GM21825 (cell line): Measurements from ENCODE around the gene SBF2.

Experiments used
- ATAC-seq: cut with Tn5 transposase; IDR thresholded peaks from one replicate; pipeline ENCODE4 v1.9.1; 2021; ENCODE audit warnings: mild to moderate bottlenecking, moderate library complexity; ENCODE audit not compliant: unreplicated experiment

Gene SBF2

DNA sequence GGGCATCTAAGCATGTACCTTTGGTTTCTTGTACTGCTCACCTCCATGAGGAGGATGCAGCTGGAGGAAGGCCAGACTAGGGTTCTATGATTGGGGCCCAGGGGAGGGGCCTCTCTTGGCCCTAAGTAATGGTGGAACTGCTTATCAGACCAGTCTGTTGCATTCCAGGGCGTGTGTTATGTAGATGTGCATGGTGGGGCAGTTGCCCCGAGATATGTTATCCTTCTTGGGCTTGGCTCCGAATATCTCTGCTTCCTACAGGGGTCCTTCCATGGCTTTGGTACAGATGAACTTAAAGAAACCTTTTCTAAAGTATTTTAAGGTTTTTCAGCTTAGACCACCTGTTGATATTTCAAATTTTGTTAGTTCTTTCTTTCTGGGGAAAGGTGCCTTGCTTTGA, 504.1 kb downstream of the SBF2 start:
- no peak for ATAC-seq

DNA sequence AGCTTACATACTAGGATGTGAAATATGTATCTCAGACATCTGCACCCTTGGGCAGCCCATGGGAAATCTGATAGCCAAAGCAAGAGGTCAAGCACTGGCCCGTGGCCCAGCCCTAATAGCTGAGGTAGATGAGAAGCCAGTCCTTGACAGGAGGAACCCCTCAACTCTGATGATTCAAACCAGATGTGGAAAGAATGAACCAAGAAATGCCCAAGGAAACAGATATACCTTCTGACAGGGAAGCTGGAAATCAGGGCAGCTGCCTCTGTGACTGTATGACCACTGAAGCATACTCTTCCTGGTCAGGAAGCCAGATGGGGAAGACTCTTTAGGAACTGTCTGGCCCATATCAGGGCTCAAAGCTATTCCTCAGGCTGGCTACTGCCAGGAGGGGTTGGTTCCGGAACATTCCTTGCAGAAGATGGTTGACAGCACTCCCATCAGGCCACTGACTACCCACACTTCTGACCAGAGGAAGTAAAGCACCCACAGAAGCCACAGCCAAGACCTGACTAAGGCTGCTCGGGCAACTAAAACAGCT, 506.0 kb downstream of the SBF2 start:
- ATAC-seq, result no peak

DNA sequence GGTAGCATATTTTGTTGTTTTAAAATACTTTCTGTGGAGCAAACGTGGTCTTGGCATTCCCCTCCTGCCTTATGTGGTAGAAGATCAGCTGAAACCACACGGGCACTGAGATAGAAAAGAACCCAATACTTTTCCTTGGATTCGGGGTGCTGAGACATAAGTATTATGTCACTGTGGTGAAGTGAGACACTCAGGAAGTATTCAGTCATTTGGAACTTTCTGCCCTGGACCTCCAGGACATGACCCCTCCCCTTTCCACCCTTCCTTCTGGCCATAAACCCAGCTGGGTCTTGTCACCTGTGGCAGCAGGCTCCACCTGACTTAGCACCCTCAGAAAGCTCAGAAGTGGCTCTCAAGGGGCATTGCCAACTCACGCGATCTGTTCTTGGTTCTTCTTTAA, 506.8 kb downstream of the SBF2 start:
- no peak for ATAC-seq

DNA sequence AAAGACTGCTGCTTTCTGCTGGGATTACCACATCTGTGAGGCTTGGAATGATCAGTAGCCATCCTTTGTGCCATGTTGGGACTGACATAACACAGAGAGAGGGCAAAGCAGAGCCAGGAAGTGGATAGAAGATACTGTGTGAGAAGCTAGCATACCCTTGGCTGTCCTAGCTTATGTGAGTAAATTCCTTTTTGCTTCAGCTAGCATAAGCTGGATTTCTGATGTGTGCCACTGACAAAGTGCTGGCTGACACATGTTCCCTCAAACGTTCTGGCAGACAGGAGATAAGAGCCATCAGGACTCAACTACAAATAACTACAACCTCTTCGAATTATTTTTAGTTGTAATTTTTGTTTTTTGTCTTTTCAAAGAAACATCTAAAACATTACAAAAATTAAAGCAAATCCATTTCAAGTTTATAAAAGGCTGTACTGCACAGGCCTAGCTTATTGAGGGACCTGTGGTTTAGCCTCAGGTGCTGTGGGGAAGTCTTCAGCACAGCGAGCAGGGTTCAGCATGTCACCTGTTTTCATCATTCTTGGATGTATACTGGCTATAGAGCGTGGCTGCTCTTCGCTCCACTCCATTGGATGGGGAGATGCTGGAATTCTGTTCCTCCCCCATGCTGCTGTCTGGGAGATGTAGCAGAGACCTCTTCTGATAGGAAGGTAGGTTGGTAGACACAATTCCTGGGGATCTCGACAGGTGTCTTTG, 509.3 kb downstream of the SBF2 start:
- no peak for ATAC-seq

DNA sequence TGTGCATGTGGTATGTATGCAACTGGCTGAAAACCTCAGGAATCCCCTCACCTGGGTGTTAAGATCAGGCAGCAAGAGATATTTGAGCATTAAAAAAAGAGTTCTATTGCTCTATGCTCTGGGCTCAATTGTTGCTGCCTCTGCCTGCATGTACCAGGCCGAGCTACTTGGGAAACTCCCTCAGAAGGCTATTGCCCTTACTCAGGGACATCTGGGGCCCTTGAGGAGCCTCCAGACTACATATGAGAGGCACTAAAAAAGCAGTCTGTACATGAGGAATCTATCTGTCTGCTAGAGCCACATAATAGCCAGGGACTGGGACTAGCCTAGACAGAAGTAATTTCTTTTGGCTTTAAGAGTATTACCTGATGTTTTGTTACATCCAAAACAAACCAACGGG, 510.0 kb downstream of the SBF2 start:
- ATAC-seq, result no peak

DNA sequence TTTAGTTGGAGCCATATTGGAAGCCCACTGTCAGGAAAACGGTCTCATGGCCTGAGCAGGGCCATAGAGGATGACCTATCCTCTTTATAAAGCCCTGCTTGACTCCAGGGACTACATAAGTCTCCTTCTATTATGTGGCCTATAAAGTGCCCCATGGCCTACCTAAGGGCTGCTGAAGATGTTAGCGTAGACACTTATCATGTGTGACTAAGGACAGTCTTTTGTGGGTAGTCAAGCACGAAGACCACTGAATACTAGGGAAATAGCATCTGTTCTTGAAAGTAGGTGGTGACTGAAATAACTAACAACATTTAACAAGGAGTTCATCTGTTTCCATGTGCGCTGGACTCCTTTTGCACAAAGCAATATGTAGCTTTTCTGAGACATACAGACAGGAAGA, 513.1 kb downstream of the SBF2 start:
- no peak for ATAC-seq

DNA sequence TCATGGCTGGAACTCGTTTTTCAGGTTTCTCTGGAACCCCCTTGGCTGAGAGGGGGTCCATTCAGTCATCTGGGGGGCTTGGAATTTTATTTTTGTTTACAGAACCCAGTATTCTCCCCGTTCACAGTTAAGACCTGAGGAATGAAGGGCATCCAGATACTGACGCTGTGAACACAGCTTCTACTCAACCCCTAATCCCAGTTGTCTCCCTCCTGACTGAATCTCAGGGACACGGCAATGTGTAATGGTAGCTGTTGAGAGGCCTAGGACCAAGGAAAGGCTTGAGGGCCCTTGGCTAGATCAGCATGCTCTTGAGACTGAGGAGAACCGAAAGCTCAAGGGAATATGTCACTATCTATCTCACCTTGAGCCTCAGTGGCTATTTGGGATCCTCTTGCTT, 516.5 kb downstream of the SBF2 start:
- ATAC-seq, result no peak

DNA sequence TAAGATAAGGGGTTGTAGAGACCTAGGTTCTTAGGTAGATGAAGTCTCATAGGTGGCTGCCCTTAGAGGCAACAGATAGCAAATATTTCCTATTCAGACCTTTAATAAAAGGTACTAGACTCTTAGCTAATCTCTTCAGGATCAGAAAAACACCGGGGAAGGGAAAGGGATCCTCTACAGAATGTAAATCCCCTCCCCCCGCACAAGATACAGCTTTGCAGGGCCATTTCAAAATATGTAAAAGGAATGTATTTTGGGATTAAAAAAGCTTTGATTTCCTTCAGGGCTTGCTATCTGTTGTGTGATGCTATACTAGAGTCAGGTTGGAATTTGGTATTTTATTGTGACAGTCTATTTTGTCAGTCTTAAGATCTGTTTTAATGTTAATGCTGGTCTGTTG, 517.0 kb downstream of the SBF2 start:
- no peak for ATAC-seq

DNA sequence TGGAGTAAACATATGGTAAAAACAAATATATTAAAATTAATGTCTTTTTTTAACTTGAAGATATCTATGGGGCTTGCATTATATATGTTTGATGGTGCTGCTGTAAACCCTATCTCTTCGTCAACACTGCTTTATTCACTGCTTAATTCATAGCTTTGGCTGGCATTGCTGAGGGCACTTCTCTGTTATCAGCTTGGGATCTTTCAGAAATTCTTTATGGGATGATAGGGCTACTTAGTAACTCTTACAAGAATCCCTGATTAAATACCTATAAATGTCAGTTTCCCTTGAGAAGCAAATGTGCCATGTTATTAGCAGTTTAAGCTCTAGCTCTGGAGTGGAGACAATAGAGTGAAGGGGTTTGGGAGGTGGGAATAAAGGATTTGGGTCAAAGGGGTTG, 517.8 kb downstream of the SBF2 start:
- no peak for ATAC-seq

DNA sequence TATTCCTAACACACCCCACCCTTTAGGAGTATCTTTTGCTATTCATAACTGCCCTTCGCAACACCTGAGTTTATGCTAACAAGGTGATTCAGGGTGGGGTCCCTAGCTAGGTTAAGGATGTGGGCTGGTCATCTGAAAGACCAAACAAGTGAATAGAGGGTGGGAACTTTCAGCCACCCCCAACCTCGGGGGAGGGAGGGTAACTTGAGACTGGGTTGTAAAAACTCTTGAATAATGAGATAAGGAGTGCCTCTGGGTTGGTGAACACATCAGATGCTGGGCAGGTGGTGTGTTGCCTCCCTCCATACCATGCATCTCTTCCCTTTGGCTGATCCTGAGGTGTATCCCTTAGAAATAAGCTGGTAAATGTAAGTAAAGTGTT, 518.6 kb downstream of the SBF2 start:
- ATAC-seq, result no peak

DNA sequence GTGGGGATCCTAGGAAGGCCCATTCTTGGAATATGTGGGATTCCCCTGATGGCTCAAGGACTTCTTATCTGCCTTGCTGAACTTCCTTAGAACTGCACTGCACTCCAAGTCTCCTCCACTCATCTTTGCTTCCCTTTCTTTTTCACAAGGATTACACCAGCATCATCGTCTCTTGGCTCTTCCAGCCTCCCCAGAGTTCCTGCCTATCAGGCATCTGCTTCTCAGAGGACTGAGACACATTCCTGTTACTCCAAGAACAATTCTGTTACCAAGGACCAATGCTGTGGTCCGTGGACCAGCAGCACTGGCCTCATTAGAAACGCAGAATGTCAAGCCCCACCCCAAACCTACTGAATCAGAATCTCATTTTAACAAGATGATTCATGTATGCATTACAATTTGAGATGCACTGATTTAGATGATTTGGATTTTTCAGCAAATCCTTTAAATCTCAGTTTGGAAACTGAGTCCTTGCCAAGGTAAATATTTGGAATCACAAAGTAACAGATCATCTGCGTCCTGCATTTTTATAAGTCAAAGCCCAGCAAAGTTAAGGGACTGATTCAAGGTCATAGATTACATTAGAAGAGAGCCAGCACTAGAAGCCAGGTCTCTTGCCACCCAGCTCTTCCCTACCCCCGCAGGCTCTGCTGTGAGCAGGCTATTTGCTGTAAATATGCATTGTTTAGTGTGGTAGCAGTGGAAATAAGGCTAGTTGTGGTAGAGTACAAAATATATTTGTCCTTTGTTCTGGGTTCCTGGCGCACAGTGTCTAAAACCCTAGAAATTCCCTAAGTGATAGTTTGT, 519.2 kb downstream of the SBF2 start:
- no peak for ATAC-seq

DNA sequence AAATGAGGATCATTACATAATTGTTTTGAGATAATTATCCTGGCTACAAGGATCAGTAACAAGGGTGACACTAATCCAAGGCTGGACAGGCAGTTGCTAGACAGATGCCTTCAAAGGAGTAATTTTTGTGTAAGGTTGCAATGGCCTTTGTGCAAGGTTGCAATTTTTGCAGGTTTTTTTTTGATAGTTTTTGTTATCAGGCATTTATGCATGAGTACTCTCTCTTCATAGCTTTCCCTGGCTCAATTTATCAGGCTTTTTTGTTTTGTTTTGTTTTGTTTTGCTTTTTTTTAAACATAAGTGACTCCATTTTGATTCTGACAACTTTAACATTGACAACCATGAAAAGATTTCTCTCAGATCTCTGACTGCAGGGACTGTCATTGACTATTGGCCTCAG, 519.9 kb downstream of the SBF2 start:
- ATAC-seq, result no peak

DNA sequence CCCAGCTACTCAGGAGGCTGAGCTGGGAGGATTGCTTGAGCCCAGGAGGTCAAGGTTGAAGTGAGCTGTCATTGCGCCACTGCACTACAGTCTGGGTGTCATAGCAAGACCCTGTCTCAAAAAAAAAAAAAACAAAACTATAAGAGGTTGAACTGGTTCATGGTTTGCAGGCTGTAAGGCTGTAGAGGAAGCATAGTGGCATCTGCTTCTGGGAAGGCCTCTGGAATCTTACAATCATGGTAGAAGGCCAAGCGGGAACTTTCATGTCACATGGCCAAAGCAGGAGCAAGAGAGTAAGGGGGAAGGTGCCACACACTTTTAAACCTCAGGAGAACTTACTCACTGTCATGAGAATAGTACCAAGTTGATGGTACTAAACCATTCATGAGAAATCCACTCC, 520.5 kb downstream of the SBF2 start:
- no peak for ATAC-seq

DNA sequence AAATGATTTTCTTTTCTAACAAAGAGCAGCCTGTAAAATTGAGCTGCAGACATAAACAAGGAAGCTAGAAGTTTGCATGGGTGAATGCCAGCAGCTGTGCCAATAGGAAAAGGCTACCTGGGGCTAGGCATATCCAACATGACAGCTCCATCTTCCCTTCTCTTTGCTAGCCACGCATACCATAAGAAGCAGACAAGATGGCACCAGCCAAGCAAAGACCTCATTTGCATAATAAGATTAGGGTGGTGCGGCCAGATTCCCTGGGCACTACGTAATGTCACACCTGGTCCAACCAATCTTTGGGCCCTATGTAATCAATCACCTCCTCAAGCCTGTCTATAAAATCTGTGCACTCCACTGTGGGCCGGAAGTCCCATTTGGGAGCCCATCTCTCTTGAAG, 521.8 kb downstream of the SBF2 start:
- ATAC-seq, result no peak

DNA sequence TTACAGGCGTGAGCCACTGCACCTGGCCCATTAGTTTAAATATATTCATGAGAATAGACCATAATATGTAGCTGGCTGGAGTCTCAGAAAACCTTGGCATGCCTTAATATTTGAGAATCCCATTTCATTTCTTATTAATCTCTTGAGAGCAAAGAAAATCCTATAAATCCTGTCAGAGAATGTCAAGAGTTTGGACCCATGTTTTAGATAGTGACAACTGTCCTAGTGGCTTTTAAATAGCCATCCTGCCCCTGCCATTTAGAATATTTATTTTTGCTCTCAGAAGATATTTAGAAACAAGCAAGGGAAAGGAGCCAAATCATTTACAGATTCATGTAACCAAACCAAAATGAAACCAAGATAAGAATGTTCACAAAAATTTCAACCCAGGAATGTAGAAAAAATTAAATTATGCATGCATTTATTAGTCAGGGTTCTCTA, 522.9 kb downstream of the SBF2 start:
- ATAC-seq, result no peak

DNA sequence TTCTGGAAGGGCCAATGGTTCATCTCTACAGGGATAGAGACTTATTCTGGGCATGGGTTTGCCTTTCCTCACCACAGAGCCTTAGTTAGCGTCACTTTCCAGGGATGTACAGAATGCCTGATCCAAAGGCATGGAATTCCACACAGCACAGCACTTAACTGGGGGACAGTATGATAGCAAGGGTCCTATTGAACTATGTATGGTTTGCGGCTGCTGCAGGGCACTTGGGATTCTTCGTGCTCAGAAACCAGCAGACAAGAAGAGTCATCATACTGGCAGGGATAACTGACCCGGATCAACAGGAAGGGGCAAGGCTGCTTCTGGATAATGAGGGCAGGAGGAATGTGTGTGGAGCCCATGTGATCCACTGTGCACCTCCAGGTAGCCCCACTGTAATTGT, 524.4 kb downstream of the SBF2 start:
- no peak for ATAC-seq

DNA sequence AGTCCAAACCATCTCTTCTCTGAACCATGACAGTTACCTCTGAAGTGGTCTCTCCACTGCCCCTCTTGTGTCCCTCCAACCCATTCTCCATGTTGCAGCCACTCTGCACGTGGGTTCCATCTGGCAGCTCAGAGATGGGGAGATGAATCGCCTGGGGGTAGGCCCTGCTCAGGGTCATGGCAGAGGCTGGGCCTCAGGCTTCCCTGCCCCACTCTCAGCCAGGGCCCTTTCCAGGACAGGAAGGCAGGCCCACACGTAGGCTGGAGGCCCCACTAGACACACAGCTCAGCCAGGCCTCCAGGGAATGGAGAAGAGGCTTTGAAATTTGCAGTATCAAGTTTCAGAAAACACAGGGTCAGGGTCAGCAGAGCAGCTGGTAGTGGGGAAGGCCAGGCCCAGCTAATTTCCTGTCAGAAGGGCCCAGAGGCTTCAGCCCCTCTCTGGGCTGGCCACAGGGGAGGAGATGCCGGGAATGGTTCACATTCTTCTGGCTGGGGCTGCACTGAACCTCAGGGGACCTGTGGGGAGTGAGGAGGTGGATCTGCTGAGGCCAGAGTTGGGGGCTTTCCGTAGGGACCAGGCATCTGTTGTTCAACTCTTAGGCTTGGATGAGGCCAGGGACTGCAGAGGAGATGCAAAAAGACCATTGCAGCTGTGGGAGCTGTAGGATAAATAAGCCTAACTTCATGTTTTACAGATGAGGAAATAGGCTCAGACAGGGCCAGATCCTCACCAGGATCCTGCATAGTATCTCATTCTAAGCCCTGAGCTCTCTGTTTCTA, 528.5 kb downstream of the SBF2 start:
- ATAC-seq, result peak; percentile 44

DNA sequence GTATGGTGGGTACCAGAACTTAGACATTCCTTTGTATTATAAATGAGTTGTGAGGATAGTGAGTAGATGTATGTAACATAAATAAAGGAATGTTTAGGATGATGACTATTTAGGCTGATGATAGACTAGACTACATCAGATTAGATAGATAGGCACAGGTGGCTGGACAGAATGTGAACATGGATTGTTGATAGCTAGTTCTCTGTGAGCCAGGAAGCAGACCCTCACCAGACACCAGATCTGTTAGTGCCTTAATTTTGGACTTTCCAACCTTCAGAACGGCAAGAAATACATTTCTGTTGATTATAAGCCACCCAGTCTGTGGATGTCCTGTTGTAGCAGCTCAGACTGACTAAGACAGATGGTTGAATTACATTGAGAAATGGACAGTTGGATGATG, 530.7 kb downstream of the SBF2 start:
- ATAC-seq, result no peak

DNA sequence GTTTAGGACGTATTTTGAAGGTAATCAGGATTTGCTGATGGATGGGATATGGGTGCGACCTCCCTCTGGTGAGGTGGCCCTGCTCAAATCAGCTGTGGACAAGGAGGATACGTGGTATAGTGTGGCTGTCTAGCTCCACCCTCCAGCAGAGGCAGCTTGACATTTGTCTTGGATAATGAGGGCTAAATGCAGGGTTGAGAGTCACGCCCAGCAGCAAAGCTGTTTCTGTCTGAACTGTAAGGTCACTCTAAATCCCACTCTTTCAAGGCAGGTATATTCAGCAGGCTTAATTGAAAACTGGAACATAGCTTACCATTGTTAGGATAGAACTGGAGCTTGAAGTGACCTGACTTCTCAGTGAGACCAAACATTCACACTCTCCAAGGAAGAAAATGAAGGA, 531.5 kb downstream of the SBF2 start:
- ATAC-seq, result no peak

DNA sequence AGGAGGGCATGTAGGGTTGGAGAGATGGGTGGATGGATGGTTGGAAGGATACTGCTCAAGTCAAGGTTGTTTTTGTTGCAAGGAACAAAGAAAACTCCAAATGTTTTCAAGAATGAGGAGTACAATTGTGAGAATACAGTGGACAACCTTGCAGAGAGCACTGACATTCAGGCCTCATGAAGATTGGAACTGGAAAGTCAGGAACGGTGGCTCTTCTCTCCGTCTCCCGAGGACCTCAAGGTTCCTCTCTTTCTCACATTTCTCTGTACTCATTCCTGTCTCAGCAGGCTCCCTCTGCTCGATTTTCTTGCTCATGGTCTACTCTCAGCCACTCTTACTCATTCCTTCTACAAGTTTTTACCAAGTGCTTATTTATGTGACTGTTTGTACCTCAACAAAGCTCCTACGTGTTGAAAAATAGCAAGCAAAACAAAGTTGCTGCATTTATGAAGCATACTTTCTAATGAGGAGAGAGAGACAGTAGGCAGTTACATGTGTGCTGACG, 532.5 kb downstream of the SBF2 start:
- no peak for ATAC-seq

DNA sequence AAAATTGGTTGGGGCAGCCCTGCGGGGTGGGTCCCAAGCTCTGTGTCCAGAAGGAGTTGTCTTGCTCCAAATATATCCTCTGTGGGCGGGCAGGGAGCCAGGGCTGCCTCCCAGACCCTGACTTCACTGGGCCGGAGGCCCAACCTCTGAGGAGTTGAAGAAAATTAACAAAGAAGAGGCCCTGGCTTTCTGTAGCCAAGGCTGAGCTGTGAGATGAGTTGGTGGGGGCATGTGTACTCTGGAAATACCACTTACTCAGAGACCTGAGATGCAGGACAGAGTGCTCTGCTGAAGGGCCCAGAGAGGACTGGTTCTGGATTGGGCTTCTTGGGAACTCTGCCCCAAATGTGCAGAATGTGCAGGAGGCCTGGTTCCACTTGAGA, 533.8 kb downstream of the SBF2 start:
- no peak for ATAC-seq
